Neuronal stem cell (in vitro differentiated cells): Measurements from ENCODE around the gene PLOD2.

Experiments used
- DNase-seq: peaks from one replicate; pipeline ENCODE4 v3.0.0-alpha.2; 2013; ENCODE audit warnings: low spot score
- H2AFZ ChIP-seq: one replicate; pipeline ENCODE4 v1.6.1; 2013; ENCODE audit warnings: mild to moderate bottlenecking, low read length, inconsistent platforms
- H2AK5ac ChIP-seq: 2 replicates; pipeline ENCODE4 v1.6.1; 2013; ENCODE audit warnings: low read depth, mild to moderate bottlenecking, inconsistent platforms, low read length, moderate library complexity, mixed read lengths
- H2BK120ac ChIP-seq: 2 replicates; pipeline ENCODE4 v1.6.1; 2013; ENCODE audit warnings: low read depth, mild to moderate bottlenecking, inconsistent platforms, low read length, moderate library complexity, mixed read lengths
- H2BK12ac ChIP-seq: one replicate; pipeline ENCODE4 v1.6.1; 2013; ENCODE audit warnings: low read length, inconsistent platforms
- H2BK15ac ChIP-seq: 2 replicates; pipeline ENCODE4 v1.6.1; 2013; ENCODE audit warnings: mild to moderate bottlenecking, low read length, inconsistent platforms, mixed read lengths
- H2BK5ac ChIP-seq: one replicate; pipeline ENCODE4 v1.6.1; 2013; ENCODE audit warnings: inconsistent platforms, mild to moderate bottlenecking, low read length, moderate library complexity
- H3K14ac ChIP-seq: one replicate; pipeline ENCODE4 v1.6.1; 2013; ENCODE audit warnings: low read length, inconsistent platforms
- H3K18ac ChIP-seq: 2 replicates; pipeline ENCODE4 v1.6.1; 2013; ENCODE audit warnings: low read length, inconsistent platforms
- H3K23ac ChIP-seq: 2 replicates; pipeline ENCODE4 v1.6.1; 2013; ENCODE audit warnings: low read depth, mild to moderate bottlenecking, mixed read lengths, low read length, inconsistent platforms; ENCODE audit not compliant: poor library complexity
- H3K27ac ChIP-seq: replicated peaks from 3 replicates; pipeline ENCODE4 v1.5.1; 2013; ENCODE audit warnings: low read length, inconsistent platforms
- H3K27me3 ChIP-seq, 3 experiments: 2 replicates each; pipeline ENCODE4 v1.6.1; 2013; ENCODE audit warnings: low read length in 3 of 3, mild to moderate bottlenecking in 2 of 3, inconsistent platforms in 1 of 3, low read depth in 1 of 3, mixed read lengths in 1 of 3, moderate library complexity in 1 of 3; ENCODE audit not compliant: control insufficient read depth in 3 of 3, insufficient read depth in 3 of 3
- H3K36me3 ChIP-seq, 2 donors: replicated peaks in 1 of 2; 2 replicates each; pipeline ENCODE4 v1.6.1; 2013; ENCODE audit warnings: low read length in 2 of 2; ENCODE audit not compliant: control insufficient read depth in 2 of 2, insufficient read depth in 2 of 2
- H3K4ac ChIP-seq: 2 replicates; pipeline ENCODE4 v1.6.1; 2013; ENCODE audit warnings: inconsistent platforms, mild to moderate bottlenecking, low read length, moderate library complexity
- H3K4me1 ChIP-seq, 2 donors: 1 replicate in 1 of 2; 2 replicates in 1 of 2; pipeline ENCODE4 v1.6.1; 2013; ENCODE audit warnings: low read length in 2 of 2, low read depth in 1 of 2; ENCODE audit not compliant: control insufficient read depth in 2 of 2, insufficient read depth in 1 of 2
- H3K4me2 ChIP-seq: one replicate; pipeline ENCODE4 v1.6.1; 2013; ENCODE audit warnings: mild to moderate bottlenecking, low read length, inconsistent platforms; ENCODE audit not compliant: insufficient read depth, poor library complexity, severe bottlenecking
- H3K4me3 ChIP-seq, 2 donors: 2 replicates each; pipeline ENCODE4 v1.5.1; 2013; ENCODE audit warnings: low read length in 2 of 2, mild to moderate bottlenecking in 2 of 2, inconsistent platforms in 1 of 2, moderate library complexity in 1 of 2
- H3K79me1 ChIP-seq: one replicate; pipeline ENCODE4 v1.6.1; 2013; ENCODE audit warnings: low read depth, mild to moderate bottlenecking, inconsistent platforms, low read length, moderate library complexity
- H3K9ac ChIP-seq: one replicate; pipeline ENCODE4 v1.6.1; 2013; ENCODE audit warnings: mild to moderate bottlenecking, low read depth, low read length, inconsistent platforms; ENCODE audit not compliant: poor library complexity
- H3K9me3 ChIP-seq, 2 donors: replicated peaks in 1 of 2; 2 replicates each; pipeline versions ENCODE3 to v1.6.1; 2013; ENCODE audit warnings: low read length in 2 of 2, mild to moderate bottlenecking in 2 of 2, inconsistent platforms in 1 of 2, low read depth in 1 of 2, mixed read lengths in 1 of 2, moderate library complexity in 1 of 2; ENCODE audit not compliant: control insufficient read depth in 2 of 2, insufficient read depth in 1 of 2
- H4K8ac ChIP-seq: one replicate; pipeline ENCODE4 v1.6.1; 2013; ENCODE audit warnings: low read depth, mild to moderate bottlenecking, inconsistent platforms, low read length, moderate library complexity
- H4K91ac ChIP-seq: one replicate; pipeline ENCODE4 v1.6.1; 2013; ENCODE audit warnings: low read length, low read depth, mild to moderate bottlenecking, inconsistent platforms; ENCODE audit not compliant: poor library complexity
- WGBS, 2 donors: extraction: QIAGEN DNeasy Blood & Tissue Kit; methylation state at CpG; one replicate each; pipeline ENCODE4 v1.1.7; 2013; ENCODE audit warnings: missing lambda C conversion rate in 2 of 2, mixed read lengths in 1 of 2; ENCODE audit not compliant: insufficient read length in 2 of 2, insufficient replicate concordance in 1 of 2; ENCODE audit errors: extremely low coverage in 2 of 2; 5-methylcytosine and 5-hydroxymethylcytosine counted together

PLOD2 gene

DNA sequence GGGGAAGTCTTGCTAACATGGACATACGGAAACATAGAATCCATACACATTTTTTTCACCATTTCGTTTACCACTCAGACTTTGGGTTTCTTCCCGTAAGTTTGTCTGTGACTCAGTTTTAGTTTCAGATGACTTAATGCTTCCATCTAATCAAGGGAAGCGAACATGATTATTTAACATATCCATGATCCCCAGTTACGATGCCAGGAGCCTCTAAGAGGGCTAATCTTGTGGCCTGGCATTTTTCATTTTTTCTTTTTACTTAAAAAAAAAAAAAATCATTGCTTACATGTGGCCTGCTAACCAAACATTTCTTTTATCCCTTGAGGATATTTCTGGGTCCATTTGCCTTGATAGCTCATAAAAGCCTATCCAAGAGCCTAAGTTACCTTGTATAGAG lies 20.2 kb upstream of the PLOD2 start:
- no peak overlapping the region for H3K14ac ChIP-seq
- no peak overlapping the region for H2BK12ac ChIP-seq
- no peak overlapping the region for H3K23ac ChIP-seq
- H4K91ac ChIP-seq = no peak overlapping the region
- no peak overlapping the region for H3K4me2 ChIP-seq
- no peak overlapping the region for H3K4ac ChIP-seq
- no peak overlapping the region for H3K18ac ChIP-seq
- no peak overlapping the region for H2AK5ac ChIP-seq
- no peak overlapping the region for H4K8ac ChIP-seq
- DNase-seq = no peak
- H2BK120ac ChIP-seq = no peak overlapping the region
- H2AFZ ChIP-seq = no peak overlapping the region
- no peak overlapping the region for H3K27ac ChIP-seq
- H3K36me3 ChIP-seq = no peaks in the 10 kb centered on the region
- H2BK15ac ChIP-seq = no peak overlapping the region
- peaks cover 0 to 1% of the 10 kb centered on the region in 2 donors for H3K4me1 ChIP-seq
- H3K4me3 ChIP-seq = no peak overlapping the region
- no peak overlapping the region for H3K9ac ChIP-seq
- no peaks in the 10 kb centered on the region for H3K27me3 ChIP-seq
- no peak overlapping the region for H2BK5ac ChIP-seq
- no peaks in the 10 kb centered on the region for H3K9me3 ChIP-seq
- WGBS, 2 donors = no CpG with 5 or more reads among the region's 5 CpGs
- no peaks in the 10 kb centered on the region for H3K79me1 ChIP-seq

GRCh38 chr3:146180376-146180775 lies 19.4 kb upstream of the PLOD2 start:
- WGBS, 2 donors = no CpG with 5 or more reads among the region's 6 CpGs
- Histone ChIP-seq H3K27ac (no peak overlapping the region), H3K4me2 (no peak overlapping the region), H2BK5ac (no peak overlapping the region), H3K18ac (no peak overlapping the region), H3K4me3 (no peak overlapping the region), H3K9me3 (no peaks in the 10 kb centered on the region), H4K8ac (no peak overlapping the region), H2AK5ac (no peak overlapping the region), H3K9ac (no peak overlapping the region), H3K4me1 (peaks cover 0 to 1% of the 10 kb centered on the region in 2 donors), H4K91ac (no peak overlapping the region), H3K4ac (no peak overlapping the region), H3K27me3 (no peaks in the 10 kb centered on the region), H3K23ac (no peak overlapping the region), H2BK15ac (no peak overlapping the region), H3K79me1 (no peaks in the 10 kb centered on the region), H2BK120ac (no peak overlapping the region), H3K14ac (no peak overlapping the region), H3K36me3 (no peaks in the 10 kb centered on the region), H2AFZ (no peak overlapping the region), H2BK12ac (no peak overlapping the region)
- no peak for DNase-seq

DNA sequence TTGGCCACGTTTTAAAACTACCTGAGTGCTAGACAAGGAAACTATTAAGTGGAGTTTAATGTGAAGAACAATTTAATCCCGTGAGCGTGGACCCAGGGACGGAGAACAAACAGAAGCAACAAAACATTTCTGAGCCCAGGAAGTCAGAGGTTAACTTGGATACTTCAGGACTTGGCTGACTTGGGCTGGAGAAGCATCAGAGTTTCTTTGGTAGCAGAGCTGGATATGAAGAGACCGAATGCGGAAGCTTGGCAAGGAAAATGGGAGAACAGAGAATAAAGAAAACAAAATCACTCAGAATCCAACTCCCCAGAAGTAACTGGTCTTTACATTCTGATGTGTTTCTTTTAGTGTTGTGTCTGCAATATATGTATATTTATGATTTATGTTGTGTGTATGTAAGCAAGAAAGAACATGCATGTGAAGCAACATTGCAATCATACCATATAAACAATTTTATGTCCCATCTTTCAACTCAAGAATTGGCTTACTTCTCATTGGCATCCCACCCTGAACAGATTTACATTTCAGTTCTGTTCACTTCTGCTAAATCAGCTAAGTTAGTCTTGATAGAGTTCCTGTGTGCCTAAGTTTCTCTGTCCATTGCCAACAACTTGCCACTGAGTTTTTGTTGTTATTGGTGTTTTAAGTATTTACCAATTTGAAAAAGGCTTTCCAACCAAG lies 17.2 kb upstream of the PLOD2 start:
- Histone ChIP-seq H2BK120ac (no peak overlapping the region), H2BK12ac (no peak overlapping the region), H3K9ac (no peak overlapping the region), H2AK5ac (no peak overlapping the region), H3K27ac (no peak overlapping the region), H3K4me3 (no peak overlapping the region), H2BK15ac (no peak overlapping the region), H3K4me1 (peaks cover 0 to 1% of the 10 kb centered on the region in 2 donors), H3K4ac (no peak overlapping the region), H3K9me3 (no peaks in the 10 kb centered on the region), H3K79me1 (no peaks in the 10 kb centered on the region), H3K18ac (no peak overlapping the region), H3K27me3 (no peaks in the 10 kb centered on the region), H2BK5ac (no peak overlapping the region), H4K91ac (no peak overlapping the region), H3K14ac (no peak overlapping the region), H2AFZ (no peak overlapping the region), H4K8ac (no peak overlapping the region), H3K23ac (no peak overlapping the region), H3K4me2 (no peak overlapping the region), H3K36me3 (no peaks in the 10 kb centered on the region)
- no CpG with 5 or more reads among the region's 6 CpGs for WGBS, 2 donors
- DNase-seq = no peak

GRCh38 chr3:146177519-146177918 lies 16.5 kb upstream of the PLOD2 start:
- WGBS, 2 donors = no CpG with 5 or more reads among the region's 1 CpG
- H4K91ac ChIP-seq = no peak overlapping the region
- H3K4me1 ChIP-seq = peaks cover 0 to 1% of the 10 kb centered on the region in 2 donors
- no peak overlapping the region for H3K4ac ChIP-seq
- H3K9ac ChIP-seq = no peak overlapping the region
- H2BK15ac ChIP-seq = no peak overlapping the region
- H2AK5ac ChIP-seq = no peak overlapping the region
- H3K14ac ChIP-seq = no peak overlapping the region
- no peak overlapping the region for H3K18ac ChIP-seq
- H3K4me2 ChIP-seq = no peak overlapping the region
- H3K79me1 ChIP-seq = no peaks in the 10 kb centered on the region
- no peak overlapping the region for H2BK120ac ChIP-seq
- DNase-seq = no peak
- H3K27me3 ChIP-seq = no peaks in the 10 kb centered on the region
- H3K4me3 ChIP-seq = no peak overlapping the region
- H4K8ac ChIP-seq = no peak overlapping the region
- no peak overlapping the region for H2AFZ ChIP-seq
- no peaks in the 10 kb centered on the region for H3K9me3 ChIP-seq
- H3K27ac ChIP-seq = no peak overlapping the region
- H2BK5ac ChIP-seq = no peak overlapping the region
- no peaks in the 10 kb centered on the region for H3K36me3 ChIP-seq
- no peak overlapping the region for H3K23ac ChIP-seq
- H2BK12ac ChIP-seq = no peak overlapping the region
